ENCODE measurements around the gene CIZ1. TPM values are rescaled to one million over a fixed set of nuclear protein-coding genes. Genes with fewer than 3 reads are reported as not detected.

Gene CIZ1
- total and polyA plus RNA-seq, 9 of the 15 experiments (the other 6 are each of a cell fraction or from before 2014, with no cell fraction given): 6.6 to 329 (median 87.8) TPM

DNA sequence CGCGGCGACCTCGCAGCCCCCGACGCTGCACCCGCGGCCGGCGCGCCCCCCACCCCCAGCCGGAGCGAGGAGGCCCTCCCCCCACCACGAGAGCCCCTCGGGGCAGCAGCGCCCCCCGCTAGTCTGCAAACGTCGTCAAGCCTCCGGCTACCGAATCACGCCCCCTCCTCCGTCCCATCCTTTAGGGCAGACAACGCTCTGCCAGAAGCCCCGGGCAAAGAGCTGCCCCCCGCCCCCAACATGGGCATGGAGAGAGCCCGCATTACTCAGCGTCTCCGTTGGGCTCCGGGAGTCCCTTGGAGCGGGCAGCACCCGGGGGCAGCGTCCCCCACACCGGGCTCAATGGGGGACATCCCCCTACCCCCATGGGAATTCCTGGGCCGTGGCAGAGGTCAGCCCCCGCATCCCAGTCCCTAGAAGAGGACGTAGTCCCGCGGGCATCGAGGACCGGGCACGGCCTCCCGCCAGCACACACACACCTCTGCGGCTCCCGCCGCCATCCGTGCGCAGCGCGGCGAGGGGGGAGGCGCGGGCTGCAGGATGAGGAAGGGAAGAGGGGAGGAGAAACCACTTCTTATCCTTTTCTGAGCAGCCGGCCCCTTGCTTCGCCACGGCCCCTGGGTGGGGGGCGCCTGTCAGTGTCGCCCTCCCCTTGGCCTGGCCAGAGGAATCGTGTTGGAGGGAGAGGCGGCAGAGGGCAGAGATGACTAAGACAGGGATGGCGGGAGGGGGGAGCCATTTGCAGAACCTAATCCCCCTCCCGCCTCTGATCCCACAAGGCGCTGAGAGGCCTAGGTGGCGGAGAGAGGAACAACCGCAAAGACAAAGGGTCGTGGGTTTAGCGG lies 12.6 kb upstream of the CIZ1 start (continued):
- TF ChIP-seq, protein P1, sequence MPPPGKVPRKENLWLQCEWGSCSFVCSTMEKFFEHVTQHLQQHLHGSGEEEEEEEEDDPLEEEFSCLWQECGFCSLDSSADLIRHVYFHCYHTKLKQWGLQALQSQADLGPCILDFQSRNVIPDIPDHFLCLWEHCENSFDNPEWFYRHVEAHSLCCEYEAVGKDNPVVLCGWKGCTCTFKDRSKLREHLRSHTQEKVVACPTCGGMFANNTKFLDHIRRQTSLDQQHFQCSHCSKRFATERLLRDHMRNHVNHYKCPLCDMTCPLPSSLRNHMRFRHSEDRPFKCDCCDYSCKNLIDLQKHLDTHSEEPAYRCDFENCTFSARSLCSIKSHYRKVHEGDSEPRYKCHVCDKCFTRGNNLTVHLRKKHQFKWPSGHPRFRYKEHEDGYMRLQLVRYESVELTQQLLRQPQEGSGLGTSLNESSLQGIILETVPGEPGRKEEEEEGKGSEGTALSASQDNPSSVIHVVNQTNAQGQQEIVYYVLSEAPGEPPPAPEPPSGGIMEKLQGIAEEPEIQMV (tag; conservative IDR thresholded peaks at IDR 0.05; ENCODE audit: low read depth): no peak
- TF ChIP-seq HOMEZ (CRISPR knock-in tag; IDR thresholded peaks at IDR 0.05) (peak; percentile 64; the same call in 1 of the 2 replicates), ZNF561 (CRISPR knock-in tag; conservative IDR thresholded peaks at IDR 0.05) (no peak), ZBTB33 (CRISPR knock-in tag; IDR thresholded peaks at IDR 0.05) (no peak), EGR1 (conservative IDR thresholded peaks at IDR 0.05) (no peak), CREB5 (CRISPR knock-in tag; IDR thresholded peaks at IDR 0.05) (no peak), POLR2G (IDR thresholded peaks at IDR 0.05; ENCODE audit: low read depth, low read length) (peak; percentile 73)
- TF ChIP-seq, protein P2, sequence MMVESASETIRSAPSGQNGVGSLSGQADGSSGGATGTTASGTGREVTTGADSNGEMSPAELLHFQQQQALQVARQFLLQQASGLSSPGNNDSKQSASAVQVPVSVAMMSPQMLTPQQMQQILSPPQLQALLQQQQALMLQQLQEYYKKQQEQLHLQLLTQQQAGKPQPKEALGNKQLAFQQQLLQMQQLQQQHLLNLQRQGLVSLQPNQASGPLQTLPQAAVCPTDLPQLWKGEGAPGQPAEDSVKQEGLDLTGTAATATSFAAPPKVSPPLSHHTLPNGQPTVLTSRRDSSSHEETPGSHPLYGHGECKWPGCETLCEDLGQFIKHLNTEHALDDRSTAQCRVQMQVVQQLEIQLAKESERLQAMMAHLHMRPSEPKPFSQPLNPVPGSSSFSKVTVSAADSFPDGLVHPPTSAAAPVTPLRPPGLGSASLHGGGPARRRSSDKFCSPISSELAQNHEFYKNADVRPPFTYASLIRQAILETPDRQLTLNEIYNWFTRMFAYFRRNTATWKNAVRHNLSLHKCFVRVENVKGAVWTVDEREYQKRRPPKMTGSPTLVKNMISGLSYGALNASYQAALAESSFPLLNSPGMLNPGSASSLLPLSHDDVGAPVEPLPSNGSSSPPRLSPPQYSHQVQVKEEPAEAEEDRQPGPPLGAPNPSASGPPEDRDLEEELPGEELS (CRISPR knock-in tag; IDR thresholded peaks at IDR 0.05; ENCODE audit: borderline replicate concordance): no peak

Data from K562 (cell line).